GM19397 (cell line): ENCODE results near the gene ZNF503.

Experiments used
- ATAC-seq: cut with Tn5 transposase; IDR thresholded peaks from one replicate; pipeline ENCODE4 v1.9.1; 2021; ENCODE audit warnings: mild to moderate bottlenecking, moderate library complexity; ENCODE audit not compliant: unreplicated experiment

ZNF503 gene

GRCh38 chr10:75357500-75357899, 44.1 kb downstream of the ZNF503 start:
- no peak for ATAC-seq

GRCh38 chr10:75356484-75356883, 45.1 kb downstream of the ZNF503 start:
- no peak for ATAC-seq

- ATAC-seq: no peak
Observed at GRCh38 chr10:75355706-75356105, 45.9 kb downstream of the ZNF503 start.

GRCh38 chr10:75353183-75353582, 48.4 kb downstream of the ZNF503 start:
- no peak for ATAC-seq

GRCh38 chr10:75352650-75353049, 48.9 kb downstream of the ZNF503 start:
- no peak for ATAC-seq

GRCh38 chr10:75351637-75352036, 49.9 kb downstream of the ZNF503 start:
- no peak for ATAC-seq

GRCh38 chr10:75350791-75351190, 50.8 kb downstream of the ZNF503 start:
- ATAC-seq: no peak
